Activated CD8-positive, alpha-beta memory T cell treated with anti-CD3 and anti-CD28 coated beads, Interleukin-2, amount 50 U/mL, for 48 hours (primary cell): Measurements from ENCODE around the gene EFR3B.
"Not testable (repeated sequence)": the region's sequence is repeated elsewhere in the genome, so short reads cannot be mapped to it uniquely, and the experiment has no call there.

Source experiments
- DNase-seq: peaks from one replicate; pipeline ENCODE4 v3.0.0-alpha.2; 2020

EFR3B gene

DNA sequence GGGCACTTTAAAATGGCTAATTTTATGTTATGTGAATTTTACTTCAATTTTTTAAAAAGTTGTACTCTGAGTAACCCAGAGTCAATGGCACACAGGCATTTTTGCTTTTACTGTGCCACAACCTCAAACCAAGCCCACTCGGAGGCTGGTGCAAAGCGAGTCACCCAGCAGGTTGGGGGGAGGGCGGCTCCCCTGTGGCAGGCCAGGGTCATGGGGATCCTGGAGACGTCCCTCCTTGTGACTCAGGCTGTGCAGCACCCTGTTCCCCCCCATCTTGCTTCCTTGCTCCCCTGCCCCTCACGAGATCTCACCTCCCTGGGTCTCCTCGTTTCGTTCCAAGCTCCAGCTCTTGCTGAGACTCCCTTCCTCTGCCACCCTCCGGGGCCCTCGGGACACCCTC lies 67.9 kb downstream of the EFR3B start:
- no peak for DNase-seq

- DNase-seq = no peak
These were observed 70.2 kb downstream of the EFR3B start for GRCh38 chr2:25112113-25112512.

- no peak for DNase-seq
These were observed 73.5 kb downstream of the EFR3B start for GRCh38 chr2:25115249-25115883.

- no peak for DNase-seq
These were observed 74.0 kb downstream of the EFR3B start for GRCh38 chr2:25115902-25116301.

DNA sequence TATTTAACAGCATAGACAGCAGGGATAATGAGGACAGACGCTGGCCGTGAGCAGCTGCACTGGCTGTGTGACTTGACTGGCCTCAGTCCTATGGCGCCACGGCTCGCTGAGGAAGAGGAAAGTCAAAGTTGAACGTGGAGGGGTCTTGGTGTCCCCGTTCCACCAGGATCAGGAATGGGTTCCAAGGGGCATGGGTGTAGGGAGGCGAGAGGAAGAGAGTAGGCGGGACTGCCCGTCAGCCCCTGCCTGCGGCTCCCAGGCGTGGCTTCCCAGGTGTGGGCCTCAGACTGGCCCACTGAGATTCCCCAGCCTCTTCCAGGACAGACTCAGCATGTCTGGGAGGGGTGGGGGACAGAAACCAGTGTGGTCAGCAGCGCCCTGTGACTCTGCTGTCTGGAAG lies 75.1 kb downstream of the EFR3B start:
- DNase-seq = no peak

DNA sequence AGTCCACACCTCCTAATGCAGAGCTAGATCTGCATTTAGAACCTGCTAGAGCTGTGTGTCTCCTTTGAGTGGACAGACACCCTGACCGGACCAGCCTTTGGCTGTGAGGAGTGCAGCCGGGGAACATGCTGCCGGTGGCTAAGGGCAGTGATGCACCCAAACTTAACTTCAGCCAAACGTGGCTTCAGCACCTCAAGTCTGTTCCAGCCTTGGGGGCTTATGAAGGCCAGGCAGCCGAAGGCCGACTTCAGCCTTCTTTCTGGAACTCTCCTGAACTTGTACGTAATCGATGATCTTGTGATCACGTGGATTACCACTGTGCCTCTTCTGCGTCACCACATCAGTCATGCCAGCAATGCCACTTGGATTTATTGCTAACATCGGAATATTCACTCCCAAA lies 77.4 kb downstream of the EFR3B start:
- DNase-seq = no peak

DNA sequence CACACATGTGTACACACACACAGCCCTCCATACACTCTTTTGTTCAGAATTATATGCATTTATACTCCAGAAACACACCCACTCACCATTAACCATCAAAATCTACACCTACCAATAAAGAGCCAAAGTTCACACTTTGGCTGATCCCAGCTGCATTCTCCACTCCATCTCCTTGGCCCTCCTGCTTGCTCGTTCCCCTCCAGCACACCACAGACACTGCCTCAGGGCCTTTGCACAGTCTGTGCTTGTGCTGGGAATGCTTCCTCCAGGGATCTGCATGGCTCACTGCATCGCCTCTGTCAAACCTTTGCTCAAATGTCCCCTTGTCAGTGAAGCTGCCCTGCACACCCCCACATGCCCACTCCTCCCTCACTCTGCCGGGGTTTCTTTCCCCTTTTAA lies 80.5 kb downstream of the EFR3B start:
- DNase-seq = no peak

DNA sequence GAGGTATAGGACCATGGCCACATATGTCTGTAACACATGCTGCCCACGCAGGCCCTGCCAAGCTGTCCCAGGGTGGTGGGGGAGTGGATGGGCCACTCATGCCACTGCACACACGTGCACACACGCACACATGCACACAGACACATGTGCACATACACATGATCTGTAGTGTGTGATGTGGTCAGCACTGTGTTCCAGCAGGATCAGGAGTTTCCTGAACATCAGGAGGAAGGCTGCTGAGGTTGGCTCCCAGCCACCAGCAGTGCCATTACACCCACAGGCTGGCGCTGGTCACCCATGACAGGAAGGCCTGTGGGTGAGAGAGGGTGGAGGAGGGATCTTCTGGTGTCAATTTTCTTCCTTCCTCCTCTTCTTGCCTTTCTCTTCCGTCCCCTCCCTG lies 81.8 kb downstream of the EFR3B start:
- no peak for DNase-seq

- no peak for DNase-seq
These were observed 83.3 kb downstream of the EFR3B start for GRCh38 chr2:25125189-25125588.

DNA sequence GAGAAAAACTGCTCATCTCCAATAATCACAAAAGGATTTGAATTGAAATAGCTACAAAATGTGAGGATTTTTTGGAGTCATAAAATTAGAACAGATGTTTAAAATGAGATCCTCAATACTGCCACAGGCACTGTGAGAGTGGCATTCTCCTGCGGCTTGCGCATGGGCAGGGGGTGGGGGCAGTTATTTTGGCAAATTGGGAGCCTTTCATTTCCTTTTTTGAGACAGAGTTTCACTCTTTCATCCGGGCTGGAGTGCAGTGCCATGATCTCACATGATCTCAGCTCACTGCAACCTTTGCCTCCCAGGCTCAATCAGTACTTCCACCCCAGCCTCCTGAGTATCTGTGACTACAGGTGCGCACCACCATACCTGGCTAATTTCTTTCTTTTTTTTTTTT lies 84.1 kb downstream of the EFR3B start:
- no peak for DNase-seq

- DNase-seq = not testable (repeated sequence)
These were observed 85.2 kb downstream of the EFR3B start for GRCh38 chr2:25127071-25127470.

GRCh38 chr2:25127646-25128045 lies 85.8 kb downstream of the EFR3B start:
- DNase-seq = no peak

- DNase-seq = no peak
These were observed 88.1 kb downstream of the EFR3B start for GRCh38 chr2:25129901-25130520.

GRCh38 chr2:25131253-25131566 lies 89.3 kb downstream of the EFR3B start:
- DNase-seq = no peak

DNA sequence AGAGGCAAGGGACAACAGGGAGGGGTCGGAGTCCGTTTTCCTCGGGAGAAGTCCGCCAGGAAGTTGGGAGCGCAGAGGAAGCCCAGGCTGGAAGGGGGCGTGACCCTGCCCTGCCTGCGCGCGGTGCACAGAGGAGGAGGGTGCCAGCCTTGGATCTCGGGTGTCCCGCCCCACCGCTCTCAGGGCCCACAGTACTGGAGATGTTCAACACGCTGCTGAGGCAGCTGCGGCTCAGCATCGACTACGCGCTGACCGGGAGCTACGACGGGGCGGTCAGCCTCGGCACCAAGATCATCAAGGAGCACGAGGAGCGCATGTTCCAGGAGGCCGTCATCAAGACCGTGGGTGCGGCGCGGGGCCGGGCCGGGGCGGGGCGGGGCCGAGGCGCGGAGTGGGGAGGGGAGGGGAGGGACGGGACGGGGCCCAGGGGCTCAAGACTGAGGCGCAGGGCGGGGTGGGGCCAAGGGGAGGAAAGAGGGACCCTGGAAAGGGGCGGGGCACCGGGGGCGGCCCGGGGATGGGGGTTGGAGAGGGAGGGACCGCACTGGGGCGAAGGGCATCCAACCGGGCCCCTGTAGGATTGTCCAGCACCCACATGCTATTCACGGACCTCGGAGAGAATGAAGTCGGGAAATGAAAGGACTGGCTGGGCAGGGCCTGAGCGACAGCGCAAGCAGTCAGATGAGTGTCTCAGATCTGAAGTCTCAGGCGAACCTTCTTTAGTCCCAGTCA lies 89.9 kb downstream of the EFR3B start:
- DNase-seq = peak; percentile 56

DNA sequence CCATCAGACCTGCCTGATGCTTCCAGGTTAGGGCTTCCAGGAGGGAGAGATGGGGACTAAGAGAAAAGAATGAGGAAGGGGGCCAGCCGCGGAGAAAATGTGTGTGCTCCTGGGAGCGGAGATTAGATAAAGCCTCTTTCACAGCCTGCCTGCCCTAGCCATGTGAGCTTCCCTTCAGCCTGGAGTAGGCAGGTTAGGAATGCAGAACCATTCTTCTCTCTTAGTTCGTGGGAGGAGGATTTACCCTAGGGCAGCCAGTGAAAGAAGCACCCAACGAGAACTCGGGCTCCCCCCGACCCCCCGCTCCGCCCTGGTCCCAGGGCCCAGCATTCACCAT lies 90.4 kb downstream of the EFR3B start:
- no peak for DNase-seq

DNA sequence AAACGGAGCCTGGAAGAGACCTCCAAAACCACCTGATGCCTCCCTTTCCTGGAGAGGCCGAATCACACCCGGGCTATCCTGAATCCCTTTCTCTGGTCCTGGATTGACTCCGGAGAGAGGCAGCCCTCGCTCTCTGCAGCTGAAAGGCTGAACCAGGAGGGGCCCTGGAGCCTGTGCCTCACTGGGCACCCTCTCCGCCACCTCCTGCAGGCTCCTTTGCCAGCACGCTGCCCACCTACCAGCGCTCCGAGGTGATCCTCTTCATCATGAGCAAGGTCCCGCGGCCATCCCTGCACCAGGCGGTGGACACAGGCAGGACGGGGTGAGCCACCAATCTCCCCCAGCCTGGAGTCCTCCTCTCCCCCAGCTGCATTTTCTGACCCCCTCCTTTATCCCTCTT lies 90.8 kb downstream of the EFR3B start:
- DNase-seq = no peak

GRCh38 chr2:25140535-25140934 lies 98.7 kb downstream of the EFR3B start:
- DNase-seq = not testable (repeated sequence)

GRCh38 chr2:25141120-25141519 lies 99.2 kb downstream of the EFR3B start:
- DNase-seq = no peak

- DNase-seq = no peak
These were observed 103.9 kb downstream of the EFR3B start for GRCh38 chr2:25145803-25146202.

GRCh38 chr2:25146896-25147295 lies 105.0 kb downstream of the EFR3B start:
- no peak for DNase-seq

- DNase-seq = no peak
These were observed 107.8 kb downstream of the EFR3B start for GRCh38 chr2:25149646-25150045.

- DNase-seq = not testable (repeated sequence)
These were observed 109.1 kb downstream of the EFR3B start for GRCh38 chr2:25150993-25151392.

DNA sequence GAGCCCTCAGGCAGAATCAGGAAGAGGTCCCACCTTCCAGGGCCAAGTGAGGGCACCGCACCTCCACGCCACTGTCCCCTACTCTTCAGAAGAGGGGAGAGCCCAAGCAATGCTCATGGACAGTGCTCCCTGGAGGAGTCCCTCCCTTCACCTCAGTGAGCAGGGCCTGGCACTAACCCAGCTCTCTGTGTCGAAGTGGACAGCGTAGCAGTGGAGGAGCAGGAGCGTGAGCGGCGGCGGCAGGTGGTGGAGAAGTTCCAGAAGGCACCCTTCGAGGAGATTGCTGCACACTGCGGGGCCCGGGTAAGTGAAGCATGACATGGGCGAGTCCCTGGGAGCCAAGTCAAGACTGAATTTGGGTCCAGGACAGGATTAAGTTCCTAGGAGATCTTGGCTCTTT lies 109.8 kb downstream of the EFR3B start:
- DNase-seq = no peak

DNA sequence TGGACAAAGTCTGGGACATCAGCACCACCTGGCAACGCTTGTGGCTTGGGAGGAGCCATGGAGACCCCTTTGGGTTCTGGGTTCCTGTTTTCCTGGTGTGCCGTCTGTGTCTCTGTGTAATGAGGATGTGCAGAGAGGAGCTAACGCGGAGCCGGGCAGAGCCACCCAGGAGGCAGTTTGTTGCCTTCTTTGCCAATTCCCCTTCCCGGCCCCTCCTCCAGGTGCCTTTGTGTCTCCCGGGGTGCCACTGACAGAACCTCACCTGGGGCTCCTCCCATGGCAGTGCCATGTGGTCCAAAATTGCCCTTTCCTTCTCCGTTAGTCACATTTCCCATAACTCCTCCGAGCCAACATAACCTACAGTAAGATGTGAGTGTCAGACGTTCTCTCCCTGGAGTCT lies 113.5 kb downstream of the EFR3B start:
- DNase-seq = no peak
